HG03064 (cell line): Measurements from ENCODE around the gene PTPRN2.
"Not testable (repeated sequence)": the region's sequence is repeated elsewhere in the genome, so short reads cannot be mapped to it uniquely, and the experiment has no call there.

Experiments used
- ATAC-seq: cut with Tn5 transposase; IDR thresholded peaks from one replicate; pipeline ENCODE4 v1.9.1; 2021; ENCODE audit warnings: low read depth; ENCODE audit not compliant: unreplicated experiment

The PTPRN2 gene

DNA sequence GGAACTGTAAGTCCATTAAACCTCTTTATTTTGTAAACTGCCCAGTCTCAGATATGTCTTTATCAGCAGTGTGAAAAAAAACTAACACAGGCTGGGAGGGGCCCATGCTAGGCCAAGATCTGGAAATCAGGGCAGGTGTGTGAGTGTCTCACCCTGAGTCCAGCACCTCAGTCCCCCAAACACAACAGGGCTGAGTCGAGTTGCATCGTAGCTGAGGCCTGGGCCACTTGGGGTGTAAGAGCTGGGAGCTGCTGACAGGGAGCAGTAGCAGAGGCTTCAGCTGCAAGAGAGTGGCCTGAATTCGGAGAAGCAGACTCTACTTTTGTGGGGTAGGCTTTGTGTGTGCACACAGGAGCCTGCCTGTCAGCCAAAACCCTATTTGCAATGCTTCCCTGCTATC is 553.1 kb downstream of the PTPRN2 start:
- ATAC-seq = no peak

DNA sequence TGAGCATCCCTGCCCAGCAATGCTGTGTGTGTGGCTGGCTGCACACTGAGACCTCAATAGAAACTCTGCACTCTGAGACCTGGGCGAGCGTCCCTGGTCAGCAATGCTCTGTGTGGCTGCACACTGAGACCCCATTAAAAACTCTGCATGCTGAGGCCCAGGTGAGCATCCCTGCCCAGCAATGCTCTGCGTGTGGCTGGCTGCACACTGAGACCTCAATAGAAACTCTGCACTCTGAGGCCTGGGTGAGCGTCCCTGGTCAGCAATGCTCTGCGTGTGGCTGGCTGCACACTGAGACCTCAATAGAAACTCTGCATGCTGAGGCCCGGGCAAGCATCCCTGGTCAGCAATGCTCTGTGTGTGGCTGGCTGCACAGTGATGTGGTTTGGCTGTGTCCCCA is 553.7 kb downstream of the PTPRN2 start:
- ATAC-seq = not testable (repeated sequence)

DNA sequence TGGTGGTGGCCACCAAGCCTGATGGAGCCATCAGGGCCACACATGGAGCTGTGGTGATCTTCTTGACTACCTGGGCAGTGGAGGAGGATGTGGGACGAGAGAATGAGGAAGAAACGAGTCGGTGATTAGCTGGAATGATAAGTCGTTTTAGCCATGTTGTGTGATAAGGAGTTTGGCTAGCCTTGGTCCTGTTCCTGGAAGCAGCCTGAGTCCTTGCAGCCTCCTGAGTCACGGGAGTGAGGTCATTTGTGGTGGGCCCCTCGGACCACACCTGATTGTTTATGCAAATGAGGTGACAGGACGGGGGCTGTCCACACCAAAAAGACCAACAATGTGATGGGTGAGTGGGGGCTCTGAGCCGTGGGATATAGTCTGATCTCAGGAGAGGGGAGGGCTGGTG is 554.4 kb downstream of the PTPRN2 start:
- ATAC-seq = no peak

DNA sequence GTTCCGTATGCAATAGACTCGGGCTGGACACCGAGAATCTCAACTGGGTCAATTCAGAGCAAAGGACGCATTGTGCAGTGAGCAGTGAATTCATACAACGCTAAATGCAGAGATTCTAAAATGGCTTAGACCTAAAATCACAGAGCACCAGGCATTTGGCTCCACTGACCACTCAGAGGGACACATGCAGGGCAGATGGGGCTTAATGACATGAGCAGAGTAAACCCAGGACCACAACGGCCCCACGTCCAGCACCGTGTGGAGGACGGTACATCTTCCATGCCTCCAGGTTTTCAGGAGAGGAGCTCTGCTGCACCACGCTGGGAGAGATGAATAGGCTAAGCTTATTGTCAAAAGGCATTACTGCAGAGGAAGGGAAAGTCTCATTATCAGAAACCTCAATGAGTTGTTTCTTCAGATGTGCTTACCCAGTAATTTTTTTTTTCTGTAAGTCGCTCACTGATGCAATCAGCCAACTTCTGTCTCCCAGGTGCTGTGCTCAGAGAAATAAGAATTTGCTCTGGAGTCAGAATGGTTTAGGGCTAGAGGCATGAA is 555.0 kb downstream of the PTPRN2 start:
- ATAC-seq = no peak

DNA sequence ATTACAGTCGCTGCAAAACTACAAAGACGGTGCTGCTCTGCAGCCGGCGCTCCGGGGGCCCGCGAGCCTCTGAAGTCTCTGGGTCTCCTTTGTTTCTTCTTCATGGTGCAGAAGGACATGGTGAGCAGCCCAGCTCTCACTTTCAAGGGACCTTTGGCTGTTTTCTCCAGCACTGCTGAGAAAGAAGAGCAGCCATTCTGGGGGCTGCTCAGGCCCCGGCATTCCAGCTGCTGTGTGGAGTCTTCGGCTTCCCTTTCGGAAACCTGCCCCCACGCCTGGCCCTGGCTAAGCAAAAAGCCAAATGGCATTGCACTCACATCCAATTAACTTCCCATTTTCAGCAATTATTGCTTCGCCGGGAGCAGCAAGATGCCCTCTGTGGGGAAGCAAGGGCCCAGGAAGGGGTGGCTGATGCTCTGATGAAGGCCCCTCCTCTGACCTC is 555.7 kb downstream of the PTPRN2 start:
- no peak for ATAC-seq

DNA sequence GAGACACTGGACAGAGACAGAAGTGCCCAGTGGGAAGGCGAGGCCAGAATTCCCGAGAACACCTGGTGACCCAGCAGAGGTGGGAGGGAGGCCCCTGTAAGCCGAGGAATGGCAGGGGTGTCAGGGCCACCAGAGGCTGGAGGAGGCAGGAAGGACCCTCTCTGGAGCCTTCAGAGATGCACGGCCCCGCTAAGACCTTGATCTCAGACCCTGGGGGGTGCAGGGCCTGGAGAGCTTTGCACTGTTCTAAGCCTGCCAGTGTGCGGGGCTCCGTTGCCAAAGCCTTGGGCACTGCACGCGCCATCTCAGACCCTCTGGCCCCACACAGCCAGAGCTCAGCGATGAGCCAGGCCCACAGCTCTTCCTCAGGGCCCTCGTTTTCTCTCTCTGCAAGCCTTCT is 557.1 kb downstream of the PTPRN2 start:
- ATAC-seq = no peak

DNA sequence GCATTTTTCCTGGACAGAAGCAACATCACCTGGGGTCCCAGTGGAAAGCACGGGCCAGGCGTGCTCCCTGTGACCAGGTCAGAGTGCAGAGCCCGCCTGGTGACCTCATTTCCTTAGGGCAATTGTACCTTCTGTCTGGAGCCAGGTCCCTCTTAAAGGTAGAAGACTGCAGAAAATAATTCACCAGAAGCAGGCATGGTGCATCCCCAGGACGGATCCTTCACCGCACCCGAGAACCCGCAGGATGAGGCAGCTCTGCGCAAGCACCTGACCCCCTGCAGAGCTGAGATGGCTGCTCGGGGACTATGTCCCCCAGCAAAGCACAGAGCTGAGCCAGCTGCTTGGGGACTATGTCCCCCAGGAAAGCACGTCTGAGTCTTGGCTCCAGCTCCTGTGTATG is 557.6 kb downstream of the PTPRN2 start:
- no peak for ATAC-seq

DNA sequence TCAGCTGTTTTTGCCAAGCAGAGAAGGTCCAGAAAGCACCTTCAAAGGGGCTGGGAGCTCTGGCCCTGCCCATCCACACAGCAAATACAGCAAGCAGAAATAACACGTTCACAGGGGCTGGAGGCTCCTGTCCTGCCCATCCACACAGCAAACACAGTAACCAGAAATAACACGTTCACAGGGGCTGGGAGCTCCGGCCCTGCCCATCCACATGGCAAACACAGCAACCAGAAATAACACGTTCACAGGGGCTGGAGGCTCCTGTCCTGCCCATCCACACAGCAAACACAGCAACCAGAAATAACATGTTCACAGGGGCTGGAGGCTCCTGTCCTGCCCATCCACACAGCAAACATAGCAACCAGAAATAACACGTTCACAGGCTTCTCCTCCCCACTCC is 558.1 kb downstream of the PTPRN2 start:
- ATAC-seq = no peak

DNA sequence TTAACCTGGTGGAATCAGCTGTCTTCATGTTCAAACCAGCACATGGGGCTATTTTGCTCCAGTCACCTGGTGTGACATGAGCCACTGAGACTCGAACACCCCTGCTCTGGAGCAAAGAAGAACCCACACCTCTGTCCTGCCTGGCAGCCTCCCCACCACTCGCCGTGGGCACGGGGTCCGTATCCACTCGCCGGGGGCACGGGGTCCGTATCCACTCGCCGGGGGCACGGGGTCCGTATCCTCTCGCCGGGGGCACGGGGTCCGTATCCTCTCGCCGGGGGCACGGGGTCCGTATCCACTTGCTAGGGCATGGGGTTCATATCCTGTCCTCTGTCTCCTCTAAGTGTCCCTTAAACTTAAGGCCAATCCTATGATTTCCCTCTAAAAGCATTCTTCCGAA is 558.7 kb downstream of the PTPRN2 start:
- ATAC-seq = no peak

DNA sequence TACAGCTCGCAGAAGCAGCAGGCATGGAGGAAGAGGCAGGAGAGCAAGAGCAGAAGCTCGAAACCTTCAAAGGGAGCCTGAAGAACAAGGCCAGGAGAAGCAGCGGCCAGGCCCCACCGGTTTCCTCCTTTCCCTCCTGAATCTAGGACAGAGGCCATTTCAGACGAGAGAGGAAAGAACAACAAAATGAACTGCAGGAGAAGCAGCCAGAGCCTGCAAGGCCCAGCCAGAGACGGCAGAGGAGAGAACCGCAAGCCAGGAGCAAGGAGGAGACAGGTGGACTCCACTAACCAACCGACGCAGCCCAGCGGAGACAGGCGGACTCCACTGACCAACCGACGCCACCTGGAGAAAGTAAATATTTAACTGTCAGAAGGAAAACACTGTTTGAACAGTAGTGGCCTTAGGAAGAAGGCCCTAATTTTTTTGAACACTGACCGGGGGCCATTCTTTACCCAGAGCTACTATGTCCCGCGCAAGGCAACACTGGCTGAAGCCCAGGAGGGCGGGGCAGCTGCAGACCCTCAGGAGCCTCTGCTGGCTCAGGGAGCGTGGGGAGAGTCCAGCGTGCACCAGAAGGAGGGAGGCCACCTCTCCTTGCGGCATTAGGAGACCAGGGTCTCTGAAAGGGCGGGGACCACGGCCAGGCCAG is 559.2 kb downstream of the PTPRN2 start:
- ATAC-seq = no peak

DNA sequence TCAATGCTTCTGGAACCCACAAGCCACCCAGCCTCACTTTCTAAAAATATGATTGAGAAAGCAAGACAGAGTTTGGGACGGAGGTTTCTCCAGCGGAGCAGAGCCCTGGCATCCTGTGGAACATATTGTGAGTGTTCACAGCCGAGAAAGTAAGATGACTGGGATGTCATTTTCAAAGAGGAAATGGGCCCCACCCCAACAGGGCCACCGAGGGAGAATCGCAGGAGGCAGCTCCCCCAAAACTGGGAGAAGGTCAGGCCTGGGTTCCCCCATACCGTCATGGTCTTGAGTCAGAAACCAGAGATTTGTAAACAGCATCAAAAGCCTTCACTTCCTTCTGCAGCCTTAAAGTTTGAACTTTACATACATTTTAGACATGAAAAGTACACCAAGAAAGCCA is 560.0 kb downstream of the PTPRN2 start:
- no peak for ATAC-seq

DNA sequence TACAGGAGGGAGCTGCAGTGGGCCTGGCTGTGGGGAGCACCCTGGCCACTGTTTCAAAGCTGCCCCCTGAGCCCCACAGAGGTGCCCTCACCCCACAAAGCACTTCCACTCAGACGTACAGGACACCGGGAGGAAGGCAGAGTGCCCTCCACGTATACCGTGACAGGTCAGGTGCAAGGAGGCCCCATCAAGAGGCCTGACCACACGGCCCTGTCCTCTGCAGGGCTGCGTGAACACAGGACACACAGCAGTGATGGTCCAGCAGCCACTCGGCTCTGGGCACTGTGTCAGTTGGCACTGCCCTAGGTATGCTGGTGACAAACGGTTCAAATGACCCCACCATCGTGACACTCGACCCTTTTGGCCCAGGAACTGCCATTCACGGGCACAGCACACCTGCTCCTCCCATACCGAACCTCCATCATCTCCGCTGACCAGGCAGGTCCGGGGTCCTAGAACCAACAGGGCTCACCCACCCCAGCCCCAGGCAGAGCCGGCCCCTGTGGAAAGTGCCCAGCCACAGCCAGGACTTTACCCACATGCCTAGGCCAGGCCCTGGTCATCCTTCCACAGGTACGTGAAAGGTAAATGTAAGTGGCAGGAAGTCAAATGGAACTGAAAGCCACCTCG is 560.9 kb downstream of the PTPRN2 start:
- no peak for ATAC-seq

DNA sequence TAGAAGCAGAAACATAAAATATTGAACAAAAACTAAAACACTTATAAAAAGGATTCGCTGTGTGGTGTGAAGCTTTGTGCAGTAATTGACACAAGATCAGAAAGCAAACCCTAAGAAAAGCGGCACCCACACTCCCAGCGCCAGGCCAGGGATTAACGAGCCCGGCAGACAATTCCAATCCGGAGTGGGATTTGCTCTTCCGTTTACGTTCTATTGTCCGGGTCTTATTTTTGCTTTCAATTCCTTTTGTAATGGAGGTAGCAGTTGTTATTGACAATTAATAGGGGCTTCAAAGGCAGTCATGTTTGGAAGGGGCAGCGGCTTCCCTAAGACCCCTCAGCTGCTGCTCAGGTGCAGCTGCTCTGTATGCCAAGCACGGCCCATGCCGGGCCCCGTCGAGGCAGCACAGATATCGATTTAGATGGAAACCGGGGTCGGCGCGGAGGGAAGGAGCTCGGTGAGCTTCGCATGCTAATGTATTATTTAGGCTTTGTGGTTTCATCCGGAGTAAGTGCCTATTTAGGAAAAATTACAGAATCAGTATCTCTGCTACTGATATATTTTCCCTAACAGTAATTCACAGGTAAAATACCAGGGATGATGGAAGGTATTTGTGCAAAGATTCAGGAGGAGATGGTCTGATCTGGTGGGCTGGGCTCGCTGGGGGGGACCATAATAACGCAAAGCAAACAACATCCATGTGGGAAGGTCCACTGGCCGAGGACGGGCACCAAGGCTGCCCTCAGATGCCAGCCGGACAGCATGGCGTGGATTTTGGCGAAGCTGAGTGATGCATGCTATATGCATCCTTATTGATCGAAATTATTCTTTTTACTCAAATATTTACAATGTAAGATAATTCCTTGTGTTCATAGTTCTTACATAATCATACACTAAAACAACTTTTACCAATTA is 561.7 kb downstream of the PTPRN2 start:
- ATAC-seq = no peak

DNA sequence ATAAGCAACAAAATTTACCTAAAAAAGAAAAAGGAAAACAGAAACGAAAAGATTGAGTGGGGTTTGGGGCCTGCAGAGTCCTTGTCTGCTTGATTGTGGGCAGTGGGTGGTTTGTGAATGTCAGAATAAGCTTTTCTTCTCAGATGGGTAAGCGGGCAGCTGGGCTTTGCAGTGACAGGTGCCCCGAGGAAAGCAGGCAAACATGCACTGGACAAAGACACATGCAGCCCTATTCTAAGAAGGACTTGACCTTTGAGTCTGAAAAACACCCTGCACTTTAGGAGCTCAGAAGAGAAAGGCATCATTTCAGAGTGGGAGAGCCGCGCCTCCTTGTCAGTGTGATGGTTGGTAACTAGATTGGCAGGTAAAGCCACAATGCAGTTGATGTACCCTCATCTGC is 562.7 kb downstream of the PTPRN2 start:
- no peak for ATAC-seq

DNA sequence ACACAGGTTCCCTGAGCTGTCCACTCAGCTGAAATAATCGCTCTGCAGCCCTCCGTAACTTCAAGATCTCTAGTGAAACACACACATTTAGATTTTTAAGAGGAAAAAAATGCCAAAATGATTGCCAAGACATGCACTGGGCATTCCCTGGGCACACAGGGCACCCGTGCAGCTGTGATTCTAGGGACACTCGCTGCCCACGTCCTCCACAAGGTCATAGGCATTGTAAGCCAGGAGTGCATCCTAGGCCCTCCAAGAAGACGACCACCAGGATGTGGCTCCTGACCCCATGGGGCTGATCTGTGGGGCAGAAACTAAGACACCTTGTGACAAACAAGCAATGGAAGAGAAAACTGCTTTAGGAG is 563.3 kb downstream of the PTPRN2 start:
- ATAC-seq = no peak

DNA sequence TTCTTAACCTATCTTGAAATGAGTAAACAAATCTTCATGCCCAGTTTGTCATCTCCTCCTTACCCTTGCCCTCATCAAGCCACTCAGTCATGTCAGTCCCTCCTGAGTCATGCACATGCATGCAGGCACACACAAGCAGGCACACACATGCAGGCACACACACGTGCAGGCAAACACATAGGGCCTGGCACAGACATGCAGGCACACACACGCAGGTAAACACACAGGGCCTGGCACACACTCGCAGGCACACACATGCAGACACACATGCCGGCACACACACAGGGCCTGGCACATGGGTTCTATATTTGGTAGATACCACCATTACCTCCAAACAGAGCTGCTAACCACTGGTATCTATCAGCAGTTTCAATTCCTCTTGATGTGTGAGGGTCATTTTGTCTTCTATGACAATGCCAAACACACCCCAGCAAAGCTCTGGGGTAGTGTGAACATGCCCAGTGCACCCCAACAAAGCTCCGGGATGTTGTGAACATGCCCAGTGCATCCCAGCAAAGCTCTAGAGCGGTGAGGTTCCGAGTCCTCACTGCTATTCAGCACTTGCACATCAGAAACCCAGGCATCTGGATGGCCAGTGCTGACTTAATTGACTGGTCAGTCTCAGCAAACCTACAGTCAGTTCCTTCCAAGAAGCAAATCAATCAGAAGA is 563.8 kb downstream of the PTPRN2 start:
- ATAC-seq = no peak

DNA sequence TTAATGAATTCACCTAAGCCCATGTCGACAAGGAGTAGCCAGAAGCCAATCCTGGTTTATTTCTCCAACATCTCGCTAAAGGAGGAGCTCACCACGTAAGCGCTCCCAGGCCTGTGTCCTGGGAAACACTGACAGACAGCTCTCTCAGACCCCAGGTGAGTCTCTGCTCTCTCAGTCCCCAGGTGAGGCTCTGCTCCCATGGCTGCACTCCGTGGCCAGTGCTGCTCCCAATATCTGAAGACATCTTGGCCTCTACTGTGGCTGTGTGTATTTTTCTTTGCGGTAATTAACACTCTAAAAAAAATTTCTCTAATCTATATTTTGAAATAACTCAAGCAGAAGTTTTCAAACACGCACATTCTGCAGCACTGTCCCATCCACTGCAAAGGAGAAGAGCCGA is 564.5 kb downstream of the PTPRN2 start:
- ATAC-seq = no peak

DNA sequence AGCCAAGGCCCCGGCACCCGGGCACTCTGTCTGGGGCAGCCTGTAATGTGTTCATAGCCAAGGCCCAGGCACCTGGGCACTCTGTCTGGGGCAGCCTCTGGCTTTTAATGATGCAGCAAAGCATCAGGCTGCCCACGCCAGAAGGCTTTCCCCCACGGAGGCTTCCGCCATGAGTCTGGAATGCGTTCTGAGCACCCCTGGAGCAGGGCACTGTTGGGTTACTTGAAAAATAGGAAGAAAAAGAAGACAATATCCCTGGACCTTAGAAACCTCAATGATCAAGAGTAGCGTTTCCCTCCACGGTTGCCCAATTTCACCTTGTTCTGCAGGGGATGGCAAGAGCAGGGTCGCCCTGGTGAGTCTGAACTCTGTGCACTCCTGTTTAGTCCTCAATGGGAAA is 565.0 kb downstream of the PTPRN2 start:
- ATAC-seq = no peak

DNA sequence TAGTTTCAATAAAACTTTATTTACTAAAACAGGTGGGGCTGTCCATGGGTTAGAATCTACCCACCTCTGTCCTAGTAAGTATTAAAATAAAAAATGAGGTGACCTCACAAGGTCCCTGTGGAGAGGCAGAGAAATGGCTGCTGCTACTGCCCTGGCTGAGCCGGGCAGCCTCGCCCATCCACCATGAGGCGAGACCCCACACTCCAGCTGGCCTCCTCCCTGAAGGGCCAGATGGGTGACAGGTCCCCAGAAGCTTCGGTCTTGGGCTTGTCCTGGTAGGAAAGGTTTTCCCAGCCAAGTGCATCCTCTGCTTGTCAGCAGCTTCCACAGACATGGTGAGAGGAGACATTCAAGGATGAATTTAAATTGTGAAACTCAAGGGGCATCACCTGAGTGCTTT is 565.8 kb downstream of the PTPRN2 start:
- ATAC-seq = no peak

DNA sequence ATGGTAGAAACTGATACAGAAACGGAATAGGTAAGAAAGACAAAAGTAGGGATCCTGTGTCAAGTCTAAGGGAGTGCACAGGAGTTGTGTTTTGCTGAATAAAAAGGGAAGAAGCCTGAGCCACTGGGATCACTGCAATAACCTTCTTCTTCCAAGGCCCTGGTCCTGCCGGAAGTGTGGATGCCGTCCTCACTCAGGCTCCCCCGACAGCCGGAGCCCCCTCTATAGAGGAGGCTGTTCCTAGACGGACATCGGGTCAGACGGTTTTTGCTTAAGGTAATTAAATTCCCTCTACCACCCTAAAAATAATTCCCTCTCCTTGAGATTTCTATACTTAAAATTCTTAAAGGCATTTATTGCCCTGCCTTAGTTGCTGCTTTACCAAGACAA is 566.9 kb downstream of the PTPRN2 start:
- ATAC-seq = no peak
